AG08396 (cell line): ENCODE results near the gene BTN2A1.

ENCODE experiments used
- DNase-seq: peaks from one replicate; pipeline ENCODE4 v3.0.0; 2012; ENCODE audit warnings: low spot score, mixed read lengths

Gene BTN2A1

DNA sequence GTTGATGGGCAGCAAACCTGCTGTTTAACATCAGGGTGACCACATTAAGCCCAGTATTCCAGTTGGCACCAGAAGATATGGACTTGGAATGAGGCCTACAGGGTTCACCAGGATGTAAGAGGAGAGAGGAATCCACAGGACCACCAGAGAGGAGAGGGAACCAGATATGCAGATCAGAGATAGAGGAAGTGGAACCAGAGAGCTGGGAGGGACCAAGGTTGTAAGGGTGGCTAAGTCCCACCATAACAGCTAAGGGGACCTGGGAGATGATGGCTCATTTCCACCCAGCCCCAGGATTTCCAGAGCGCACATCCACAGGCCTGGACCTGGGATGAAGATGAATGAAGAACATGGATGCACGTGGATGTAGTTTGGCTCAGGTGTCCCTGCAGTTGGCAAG, 11.1 kb downstream of the BTN2A1 start:
- no peak for DNase-seq

DNA sequence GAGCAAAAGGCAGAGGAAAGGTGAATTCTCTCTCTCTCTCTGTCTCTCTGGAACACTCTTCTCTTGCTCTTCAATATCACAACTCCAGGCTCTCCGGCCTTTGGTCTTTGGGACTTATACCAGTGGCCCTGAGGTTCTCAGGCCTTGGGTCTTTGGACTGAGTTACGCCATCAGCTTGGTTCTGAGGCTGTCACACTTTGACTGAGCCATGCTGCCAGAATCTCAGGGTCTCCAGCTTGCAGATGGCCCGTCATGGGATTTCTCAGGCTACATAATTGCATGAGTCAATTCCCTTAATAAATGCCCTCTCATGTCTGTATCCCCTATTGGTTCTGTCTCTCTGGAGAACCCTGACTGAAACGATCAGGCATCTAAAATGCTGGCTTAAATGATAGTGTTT, 12.9 kb downstream of the BTN2A1 start:
- DNase-seq: no peak

DNA sequence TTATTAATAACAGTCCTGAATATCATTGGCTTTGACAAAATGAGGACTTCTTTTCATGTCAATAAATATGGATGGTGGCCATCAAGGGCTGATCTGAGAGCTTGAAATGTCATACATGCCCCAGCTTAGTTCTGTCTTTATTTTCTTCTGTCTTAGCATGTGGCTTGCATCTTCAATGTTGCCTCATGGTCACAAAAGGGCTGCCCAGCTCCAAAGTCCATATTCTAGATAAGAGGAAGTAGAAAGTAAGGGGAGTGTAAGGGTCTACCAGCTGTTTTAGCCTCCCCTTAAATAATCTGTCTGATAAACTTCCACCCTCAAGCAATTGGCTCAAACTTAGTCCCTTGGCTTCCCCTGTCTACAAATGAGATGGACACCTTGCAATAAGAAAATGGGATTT, 14.2 kb downstream of the BTN2A1 start:
- no peak for DNase-seq

DNA sequence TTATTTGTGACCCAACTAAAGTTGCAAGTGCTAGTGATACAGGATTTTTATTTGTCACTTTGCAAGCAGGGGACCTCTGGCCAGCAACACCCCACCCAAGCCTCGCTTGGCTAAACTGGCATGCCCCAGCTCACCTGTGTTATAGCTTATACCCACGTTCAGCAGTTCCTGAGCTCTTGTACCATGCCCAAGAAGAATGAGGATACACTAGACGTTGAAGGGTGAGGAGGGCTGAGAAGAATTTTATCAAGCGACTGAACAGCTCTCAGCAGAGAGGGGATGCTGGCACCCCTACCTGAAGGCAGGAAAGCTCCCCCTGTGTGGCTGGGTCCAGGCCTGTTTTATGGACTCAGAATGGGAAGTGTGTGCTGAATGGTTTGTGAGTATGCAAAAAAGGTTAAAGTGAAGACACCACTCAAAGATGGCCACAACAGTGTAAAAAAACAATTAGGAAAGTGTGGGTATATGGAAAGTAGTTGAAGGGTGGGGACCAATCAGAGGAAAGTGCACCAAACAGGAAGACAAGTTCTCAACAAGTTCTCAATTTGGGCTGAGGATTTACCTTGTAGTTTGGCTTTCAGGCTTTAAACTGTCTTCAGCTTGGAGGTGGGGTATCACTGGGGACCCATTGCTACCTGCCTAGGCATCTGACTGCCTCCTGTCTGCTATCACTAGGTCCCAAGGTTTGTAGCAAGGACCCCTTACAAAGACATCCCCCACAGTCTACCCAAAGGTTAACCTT, 15.0 kb downstream of the BTN2A1 start:
- DNase-seq: no peak

DNA sequence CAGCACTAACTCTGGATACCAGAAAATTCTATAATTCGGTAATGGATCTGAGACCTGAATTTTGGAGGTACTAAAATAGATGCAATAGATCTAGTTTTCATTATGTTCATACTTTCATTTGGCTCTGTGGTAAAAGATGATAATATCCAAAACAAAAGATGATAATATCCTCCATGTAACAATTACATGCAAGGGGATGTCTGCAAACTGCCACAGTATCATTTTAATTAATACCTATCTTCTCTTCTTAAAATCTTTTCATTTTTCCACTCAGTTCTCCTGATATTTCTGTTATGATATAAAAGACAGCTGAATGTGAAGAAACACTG, 15.6 kb downstream of the BTN2A1 start:
- no peak for DNase-seq

DNA sequence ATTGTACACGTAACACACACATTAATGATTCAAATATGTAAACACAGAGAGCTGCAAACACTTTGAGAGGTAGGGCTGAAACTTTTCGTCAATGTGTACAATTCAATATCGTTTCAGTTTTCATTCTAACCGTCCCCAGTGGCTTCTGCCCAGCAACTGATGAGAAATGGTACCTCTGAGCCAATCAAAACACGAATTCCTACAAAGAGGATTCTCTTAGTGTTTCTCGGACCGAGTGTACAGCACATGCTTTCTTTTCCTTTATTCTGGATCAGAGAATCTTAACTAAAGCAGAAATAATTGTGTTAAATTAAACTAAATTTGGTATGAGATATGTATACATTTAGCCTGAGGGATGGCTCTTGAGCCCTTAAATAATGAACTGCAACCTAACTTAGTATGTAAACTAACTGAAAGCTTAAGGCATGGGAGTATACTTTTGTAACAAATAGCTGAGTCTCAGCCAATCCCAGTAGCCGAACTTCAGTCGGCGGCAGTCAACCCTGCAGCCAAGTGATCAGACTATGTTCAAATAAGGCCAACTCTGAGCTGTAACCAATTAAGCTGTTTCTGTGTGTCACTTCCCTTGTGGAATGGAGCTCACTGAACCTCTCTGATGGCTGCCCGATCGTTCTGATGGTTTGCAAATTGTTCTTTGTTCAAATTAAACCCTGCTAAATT, 16.1 kb downstream of the BTN2A1 start:
- peak; percentile 86 for DNase-seq

DNA sequence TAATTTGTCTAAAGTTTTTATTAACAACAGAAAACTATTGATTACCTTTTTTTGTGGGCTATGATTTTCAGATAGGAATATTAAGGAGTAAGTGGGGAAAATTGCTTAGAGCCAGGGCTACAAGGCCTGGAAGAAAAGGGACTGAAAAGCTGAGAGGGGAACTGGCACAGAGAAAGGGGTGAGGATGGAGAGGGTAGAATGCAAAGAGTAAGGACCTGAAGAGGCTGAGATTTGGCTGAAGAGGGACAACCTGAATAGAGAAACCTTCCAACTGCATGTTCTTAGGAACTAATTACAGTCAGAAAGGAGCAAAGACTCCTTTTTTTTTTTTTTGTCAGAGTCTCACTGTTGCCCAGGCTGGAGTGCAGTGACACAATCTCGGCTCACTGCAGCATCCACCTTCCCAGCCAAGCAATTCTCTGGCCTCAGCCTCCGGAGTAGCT, 16.7 kb downstream of the BTN2A1 start:
- no peak for DNase-seq

DNA sequence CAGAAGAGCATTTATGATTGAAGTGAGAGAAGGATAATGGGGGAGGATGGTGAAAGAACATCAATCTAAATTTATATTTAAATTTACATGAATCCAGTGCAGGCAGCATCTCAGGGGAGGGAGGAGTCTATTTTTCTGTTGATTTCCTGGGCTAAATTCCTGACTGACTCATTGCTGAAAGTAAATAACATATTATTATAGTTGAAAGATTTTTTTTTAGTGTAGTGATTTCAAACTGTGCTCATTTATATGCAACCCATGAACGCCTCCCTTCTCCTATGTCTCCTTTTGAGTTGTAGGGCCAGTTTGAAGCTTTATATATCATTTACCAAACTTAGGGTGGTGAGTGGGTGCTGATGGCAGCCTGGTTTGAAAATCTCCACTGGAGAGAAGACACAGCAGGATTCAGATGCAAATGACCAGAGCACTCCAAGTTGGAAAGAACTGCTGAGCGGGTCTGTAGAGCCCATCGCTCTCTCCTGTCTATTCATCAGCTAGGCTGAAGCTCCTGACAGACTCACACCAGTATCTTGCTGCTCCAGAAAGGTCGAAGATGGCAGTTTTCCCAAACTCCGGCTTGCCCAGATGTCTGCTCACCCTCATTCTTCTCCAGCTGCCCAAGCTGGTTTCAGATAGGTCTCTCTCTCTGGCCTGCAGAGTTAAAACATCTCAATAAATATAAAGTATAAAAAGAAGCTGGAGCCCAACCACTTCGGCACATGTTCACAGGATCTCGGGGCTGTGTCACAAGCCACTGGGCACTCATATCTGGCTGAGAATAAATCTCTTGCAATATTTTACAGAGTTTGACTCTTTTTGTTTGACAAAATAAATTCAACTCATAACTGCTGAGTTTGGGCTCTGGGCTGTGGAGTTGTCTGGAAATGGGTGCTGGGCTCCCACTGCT, 18.3 kb downstream of the BTN2A1 start:
- no peak for DNase-seq

DNA sequence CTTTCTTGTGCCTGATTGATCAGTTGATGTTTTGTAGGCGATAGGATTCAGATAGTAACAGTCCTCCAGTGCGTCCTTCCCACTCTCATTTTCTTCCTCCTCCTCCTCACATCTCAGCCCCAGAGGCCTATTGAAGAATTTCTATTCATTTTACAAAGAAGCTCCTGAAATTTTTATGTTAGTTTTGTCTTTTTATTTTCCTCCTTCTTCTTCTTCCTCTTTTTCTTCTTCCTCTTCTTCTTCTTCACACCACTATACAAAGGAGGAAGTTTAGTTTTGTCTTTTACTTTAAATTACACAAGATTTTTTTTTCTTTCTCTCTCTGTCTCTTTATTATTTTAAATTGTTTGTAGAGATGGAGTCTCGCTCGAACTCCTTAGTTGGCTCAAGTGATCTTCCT, 19.1 kb downstream of the BTN2A1 start:
- DNase-seq: no peak

DNA sequence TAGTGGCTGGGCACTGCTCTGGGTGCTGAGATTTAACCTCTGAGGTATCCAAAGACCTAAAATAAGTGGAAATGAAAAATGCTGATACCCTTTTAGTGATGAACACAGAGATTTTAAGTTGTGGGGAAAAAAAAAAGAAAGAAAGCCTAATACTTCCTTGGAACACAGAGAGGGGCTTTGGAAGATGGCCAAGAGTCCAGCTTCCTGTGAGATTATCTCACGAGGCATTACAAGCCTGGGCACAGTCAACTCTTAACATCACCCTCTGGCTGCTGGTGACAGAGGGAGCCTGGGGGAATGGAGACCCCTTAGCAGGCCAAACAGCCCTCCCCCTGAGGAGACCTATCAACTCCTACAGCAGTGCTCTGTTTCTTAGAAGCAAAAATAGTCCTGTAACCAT, 19.7 kb downstream of the BTN2A1 start:
- DNase-seq: no peak

DNA sequence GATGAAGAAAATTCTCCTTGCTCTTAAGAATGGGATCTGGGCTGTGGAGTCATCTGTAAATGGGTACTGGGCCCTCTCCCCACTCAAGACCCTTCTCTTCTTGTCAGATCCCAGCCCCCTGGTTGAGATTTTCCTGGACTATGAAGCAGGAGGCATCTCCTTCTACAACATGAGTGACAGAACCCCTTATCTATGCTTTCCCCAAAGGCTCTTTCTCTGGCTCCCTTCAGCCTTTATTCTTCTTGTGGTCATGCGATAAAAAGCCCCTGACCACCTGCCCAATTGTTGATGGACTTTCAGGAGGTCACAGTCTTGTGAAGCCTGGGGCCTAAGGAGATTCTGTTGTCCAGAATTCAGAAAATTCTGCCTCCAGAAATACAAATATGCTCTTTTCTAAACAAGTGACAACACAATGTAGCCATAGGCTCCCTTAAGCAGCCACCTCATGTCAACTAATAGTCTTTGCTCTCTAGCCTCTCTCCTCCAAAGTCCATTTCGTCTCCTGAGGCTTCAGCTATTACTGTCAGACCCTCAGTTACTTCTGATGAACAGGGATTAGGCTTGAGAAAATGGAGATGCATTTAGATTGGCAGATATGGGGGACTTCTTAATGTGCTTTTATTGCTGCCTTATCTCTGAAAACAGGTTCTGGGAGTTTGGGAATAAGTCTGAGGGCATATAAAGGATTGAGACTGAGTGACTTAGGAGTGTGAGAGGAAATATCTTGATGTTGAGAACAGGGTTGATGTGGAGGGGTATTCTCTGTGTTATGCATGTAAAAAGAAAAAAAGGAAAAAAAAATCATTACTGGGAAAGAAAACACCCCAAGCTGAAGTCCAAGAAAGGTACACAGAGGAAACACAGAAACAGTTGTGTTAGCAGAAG, 20.6 kb downstream of the BTN2A1 start:
- DNase-seq: no peak

DNA sequence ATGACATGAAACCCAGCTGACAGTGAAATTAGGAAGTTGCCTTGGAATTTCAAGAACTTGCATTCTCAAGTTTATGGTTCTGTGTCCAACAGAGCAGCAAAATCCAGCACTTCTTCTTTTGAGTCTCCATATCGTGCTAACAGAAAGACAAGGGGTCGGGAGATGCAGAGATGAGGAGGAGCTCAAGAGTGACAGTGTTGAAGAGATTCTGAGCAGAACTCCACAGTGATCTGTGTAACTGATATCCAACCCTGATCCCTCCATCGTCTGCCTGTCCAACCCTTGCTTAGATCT, 21.2 kb downstream of the BTN2A1 start:
- DNase-seq: no peak

DNA sequence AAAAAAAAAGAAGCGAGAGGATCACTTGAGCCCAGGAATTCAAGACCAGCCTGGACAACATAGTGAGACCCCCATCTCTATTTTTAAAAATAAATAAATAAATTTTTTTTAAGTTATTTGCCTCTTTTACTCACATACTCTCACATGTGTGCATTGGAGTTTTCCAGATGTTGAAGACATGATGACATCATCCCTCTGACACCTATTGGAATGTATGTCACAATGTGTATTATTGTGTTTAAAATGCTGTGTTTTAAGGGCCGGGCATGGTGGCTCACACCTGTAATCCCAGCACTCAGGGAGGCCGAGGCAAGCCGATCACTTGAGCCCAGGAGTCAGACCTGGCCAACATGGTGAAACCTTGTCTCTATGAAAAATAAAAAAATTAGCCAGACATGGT, 24.6 kb downstream of the BTN2A1 start:
- no peak for DNase-seq

DNA sequence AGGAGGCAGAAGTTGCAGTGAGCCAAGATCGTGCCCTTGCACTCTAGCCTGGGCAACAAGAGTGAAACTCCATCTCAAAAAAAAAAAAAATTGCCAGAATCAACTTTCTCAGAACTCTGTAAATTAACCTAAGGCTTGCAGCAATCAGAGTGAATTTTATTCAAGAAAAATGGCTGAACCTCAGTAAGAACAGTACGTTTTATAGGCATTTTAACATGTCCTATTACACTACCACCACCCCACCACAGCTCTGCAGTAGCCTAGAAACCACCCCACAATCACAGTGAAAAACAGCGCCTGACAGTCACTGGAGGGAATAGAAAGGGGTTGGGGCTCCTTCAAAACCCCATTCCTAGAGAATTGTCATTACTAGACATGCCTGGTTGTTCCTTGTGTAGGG, 26.0 kb downstream of the BTN2A1 start:
- DNase-seq: no peak

DNA sequence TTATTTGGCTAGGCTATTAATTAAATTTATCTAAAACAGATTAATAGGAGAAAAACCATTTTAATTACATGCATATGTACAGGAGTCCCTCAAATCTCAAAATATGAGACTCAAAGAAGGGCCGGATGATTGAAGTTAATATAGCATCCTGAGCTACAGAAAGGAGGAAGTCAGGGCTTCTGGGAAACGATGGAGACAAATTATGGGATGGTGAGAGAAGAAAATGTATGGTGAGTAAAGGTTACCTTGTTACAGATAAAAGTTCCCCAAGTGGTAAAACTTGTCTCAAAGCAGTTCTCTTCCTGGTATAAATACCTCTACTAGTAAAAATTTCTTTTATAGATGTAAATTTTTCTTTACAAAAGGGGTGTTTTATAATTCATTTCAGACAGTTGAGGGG, 26.4 kb downstream of the BTN2A1 start:
- DNase-seq: no peak

DNA sequence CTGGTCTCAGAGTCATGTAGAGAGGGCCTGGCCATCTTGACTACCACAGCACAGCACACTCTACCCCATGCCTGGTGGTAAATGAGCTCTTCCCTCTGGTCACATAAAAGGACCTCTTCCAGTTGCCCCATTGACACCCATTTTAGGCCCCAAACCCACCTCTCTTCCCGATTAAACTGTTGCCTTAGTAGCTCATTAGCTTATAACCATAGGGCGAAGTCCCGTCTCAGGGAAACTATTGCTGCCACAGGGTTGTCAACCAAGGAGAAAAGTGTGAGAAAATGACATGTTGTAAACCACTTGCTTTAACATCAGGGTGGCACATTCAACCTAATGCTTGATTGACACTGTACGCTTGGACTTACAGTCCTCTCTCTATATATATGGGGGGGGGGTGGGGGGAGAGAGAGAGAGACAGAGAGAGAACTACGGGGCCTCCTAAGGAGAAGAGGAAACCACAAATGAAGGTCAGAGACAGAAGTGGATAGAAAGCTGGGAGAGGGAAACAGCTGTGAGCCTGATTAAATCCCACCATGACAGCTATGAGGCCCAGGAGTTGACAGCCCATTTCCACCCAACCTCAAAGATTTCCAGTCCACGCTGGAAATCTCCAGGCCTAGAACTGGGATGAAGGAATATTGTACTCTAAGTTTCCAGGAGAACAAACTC, 27.5 kb downstream of the BTN2A1 start:
- DNase-seq: no peak

DNA sequence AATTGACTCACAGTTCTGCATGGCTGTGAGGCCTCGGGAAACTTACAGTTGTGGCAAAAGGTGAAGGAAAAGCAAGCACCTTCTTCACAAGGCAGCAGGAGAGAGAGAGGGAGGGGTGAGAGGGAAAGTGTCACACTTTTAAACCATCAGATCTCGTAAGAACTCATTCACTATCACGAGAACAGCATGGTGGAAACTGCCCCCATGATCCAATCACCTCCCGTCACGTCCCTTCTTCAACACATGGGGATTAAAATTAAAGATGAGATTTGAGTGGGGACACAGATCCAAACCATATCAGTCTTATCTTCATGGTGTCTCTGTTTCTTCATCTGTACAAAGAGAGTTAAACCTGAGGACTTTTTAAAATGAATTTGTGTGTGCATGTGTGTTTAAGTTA, 28.6 kb downstream of the BTN2A1 start:
- no peak for DNase-seq

DNA sequence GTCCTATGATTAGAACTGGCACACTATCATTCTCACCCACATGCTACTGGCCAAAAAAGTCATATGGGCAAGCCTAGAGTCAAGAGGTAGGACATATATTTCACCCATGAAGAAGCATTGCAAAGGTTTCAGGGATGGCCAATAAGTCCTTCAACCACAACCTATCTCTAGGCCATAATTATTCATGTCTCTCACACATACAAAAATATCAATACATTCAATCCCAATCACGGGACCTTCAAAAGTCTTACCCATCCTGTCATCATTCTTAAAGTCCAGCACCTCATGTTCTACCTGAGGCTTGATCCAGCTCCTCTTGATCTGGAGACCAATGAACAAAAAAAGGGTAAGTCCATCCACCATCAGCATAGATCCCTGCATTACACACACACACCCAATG, 29.7 kb downstream of the BTN2A1 start:
- DNase-seq: no peak

DNA sequence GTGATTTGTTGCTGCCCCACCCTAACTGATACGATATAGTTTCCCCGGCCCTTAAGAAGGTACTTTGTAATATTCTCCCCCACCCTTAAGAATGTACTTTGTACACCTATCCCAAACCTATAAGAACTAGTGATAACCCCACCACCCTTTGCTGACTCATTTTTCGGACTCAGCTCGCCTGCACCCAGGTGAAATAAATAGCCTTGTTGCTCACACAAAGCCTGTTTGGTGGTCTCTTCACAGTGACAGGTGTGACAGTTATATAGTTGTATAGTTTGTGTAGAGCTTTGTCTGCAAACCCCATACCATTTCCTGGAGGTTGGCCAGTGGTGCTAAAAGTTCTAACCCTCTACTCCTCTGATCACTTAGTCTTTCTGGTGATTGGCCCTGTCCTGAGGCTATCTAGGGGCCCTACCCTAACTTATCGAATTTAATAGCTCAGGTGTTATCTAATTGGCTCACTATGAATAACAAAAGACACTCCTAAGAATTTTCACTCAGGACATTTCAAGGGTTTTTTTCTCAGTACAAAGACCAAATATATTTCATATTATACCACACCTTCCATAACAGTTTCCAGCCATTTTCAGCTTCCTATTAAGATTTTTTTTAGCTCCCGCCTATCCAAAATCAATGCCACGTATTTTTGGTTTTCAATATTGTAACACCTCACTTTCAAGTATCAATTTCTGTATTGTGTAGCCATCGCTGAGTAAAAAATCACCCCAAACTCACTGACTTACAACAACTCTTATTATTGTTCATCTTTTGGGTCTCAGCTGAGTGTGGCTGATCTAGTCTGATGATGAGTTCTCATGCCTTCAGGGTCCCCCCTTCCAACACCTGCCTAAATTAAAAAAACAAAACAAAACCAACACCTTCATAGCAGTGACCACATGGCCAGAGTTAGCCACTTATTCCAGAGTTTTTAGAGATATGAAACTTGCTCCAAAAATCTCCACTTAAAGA, 32.5 kb downstream of the BTN2A1 start:
- DNase-seq: no peak

DNA sequence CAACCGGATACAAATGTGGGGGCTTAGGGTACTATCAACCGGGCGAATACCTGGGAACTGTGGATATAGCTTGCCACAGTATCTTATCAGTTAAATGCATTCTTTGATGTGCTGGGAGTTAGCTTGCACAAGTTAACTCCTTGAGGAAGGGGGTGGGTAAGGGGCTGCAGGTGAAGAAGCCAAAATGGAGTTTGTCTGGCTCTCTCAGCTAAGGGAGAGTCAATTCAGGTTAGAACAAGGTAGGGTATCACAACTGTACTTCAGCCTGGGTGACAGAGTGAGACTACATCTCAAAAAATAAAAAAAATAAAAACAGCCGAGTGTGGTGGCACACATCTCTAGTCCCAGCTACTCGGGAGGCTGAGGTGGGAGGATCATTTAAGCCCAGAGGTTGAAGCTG, 33.8 kb downstream of the BTN2A1 start:
- no peak for DNase-seq
